Liver (tissue), 9 donors: ENCODE data around the gene RYR3. TPM values are rescaled to one million over a fixed set of nuclear protein-coding genes. Genes with fewer than 3 reads are reported as not detected.

Source experiments
- DNase-seq: peaks from one replicate; pipeline ENCODE4 v3.0.0-alpha.2; 2017; ENCODE audit warnings: low spot score
- H3K27ac ChIP-seq, 2 donors: one replicate each; pipeline ENCODE4 v1.7.0; 2013; ENCODE audit warnings: inconsistent platforms in 2 of 2, low read length in 2 of 2, control low read depth in 1 of 2, low read depth in 1 of 2, mild to moderate bottlenecking in 1 of 2
- H3K27me3 ChIP-seq, 4 donors: one replicate each; pipeline versions ENCODE4 v1.6.1 to v1.7.0; 2013; ENCODE audit warnings: low read length in 3 of 4, inconsistent platforms in 1 of 4, mild to moderate bottlenecking in 1 of 4, moderate library complexity in 1 of 4; ENCODE audit not compliant: control insufficient read depth in 4 of 4, insufficient read depth in 4 of 4
- H3K36me3 ChIP-seq, 4 donors: one replicate each; pipeline versions ENCODE4 v1.6.1 to v1.7.0; 2013; ENCODE audit warnings: low read length in 3 of 4, mild to moderate bottlenecking in 3 of 4, low read depth in 1 of 4, moderate library complexity in 1 of 4; ENCODE audit not compliant: control insufficient read depth in 4 of 4, insufficient read depth in 3 of 4
- H3K4me1 ChIP-seq, 4 donors: one replicate each; pipeline versions ENCODE4 v1.6.1 to v1.7.0; 2013; ENCODE audit warnings: low read length in 3 of 4, mild to moderate bottlenecking in 3 of 4, moderate library complexity in 1 of 4; ENCODE audit not compliant: control insufficient read depth in 4 of 4, insufficient read depth in 4 of 4
- H3K4me3 ChIP-seq, 3 donors: one replicate each; pipeline versions ENCODE4 v1.6.1 to v1.7.0; 2013; ENCODE audit warnings: low read length in 3 of 3, control low read depth in 1 of 3, low read depth in 1 of 3, mild to moderate bottlenecking in 1 of 3
- H3K9ac ChIP-seq, 2 donors: one replicate each; pipeline ENCODE4 v1.7.0; 2013; ENCODE audit warnings: low read length in 2 of 2, mild to moderate bottlenecking in 2 of 2, moderate library complexity in 2 of 2, control low read depth in 1 of 2, low read depth in 1 of 2
- H3K9me3 ChIP-seq, 4 donors: one replicate each; pipeline versions ENCODE4 v1.6.1 to v1.7.0; 2013; ENCODE audit warnings: low read length in 3 of 4; ENCODE audit not compliant: control insufficient read depth in 4 of 4
- CTCF ChIP-seq: fragments of 150-350 bp; IDR thresholded peaks from 2 replicates; pipeline ENCODE4 v1.5.1; 2017; ENCODE audit warnings: improper control_type of control experiment, low read depth, low read length; ENCODE audit not compliant: missing input control
- EGR1 ChIP-seq, 2 donors: IDR thresholded peaks; 2 replicates each; pipeline ENCODE4 v1.6.1; 2016 to 2018; ENCODE audit warnings: antibody characterized with exemption in 2 of 2, low read depth in 2 of 2
- FOXA1 ChIP-seq: IDR thresholded peaks from 2 replicates; pipeline ENCODE4 v1.6.1; 2016; ENCODE audit warnings: antibody characterized with exemption
- FOXA2 ChIP-seq: IDR thresholded peaks from 2 replicates; pipeline ENCODE4 v1.6.1; 2016; ENCODE audit warnings: antibody characterized with exemption
- GABPA ChIP-seq, 2 donors: IDR thresholded peaks in 1 of 2; conservative IDR thresholded peaks in 1 of 2; 2 replicates each; pipeline ENCODE4 v1.6.1; 2016; ENCODE audit warnings: antibody characterized with exemption in 2 of 2, mild to moderate bottlenecking in 1 of 2, moderate library complexity in 1 of 2
- HNF4G ChIP-seq: IDR thresholded peaks from 2 replicates; pipeline ENCODE4 v1.6.1; 2016; ENCODE audit warnings: antibody characterized with exemption
- MAX ChIP-seq: IDR thresholded peaks from 2 replicates; pipeline ENCODE4 v1.6.1; 2016; ENCODE audit warnings: antibody characterized with exemption
- NR2F2 ChIP-seq: IDR thresholded peaks from 2 replicates; pipeline ENCODE4 v1.6.1; 2016; ENCODE audit warnings: antibody characterized with exemption
- RAD21 ChIP-seq, 2 donors: IDR thresholded peaks; 2 replicates each; pipeline ENCODE4 v1.6.1; 2016; ENCODE audit warnings: antibody characterized with exemption in 2 of 2, mild to moderate bottlenecking in 2 of 2
- REST ChIP-seq: IDR thresholded peaks from 2 replicates; pipeline ENCODE4 v1.6.1; 2016; ENCODE audit warnings: antibody characterized with exemption, mild to moderate bottlenecking
- RXRA ChIP-seq, 2 donors: IDR thresholded peaks; 2 replicates each; pipeline ENCODE4 v1.6.1; 2017 to 2018; ENCODE audit warnings: antibody characterized with exemption in 2 of 2, mild to moderate bottlenecking in 1 of 2
- SP1 ChIP-seq: IDR thresholded peaks from 2 replicates; pipeline ENCODE4 v1.6.1; 2018; ENCODE audit warnings: antibody characterized with exemption, mild to moderate bottlenecking
- TAF1 ChIP-seq: conservative IDR thresholded peaks from 2 replicates; pipeline ENCODE4 v1.6.1; 2016; ENCODE audit warnings: antibody characterized with exemption, mild to moderate bottlenecking
- YY1 ChIP-seq: IDR thresholded peaks from 2 replicates; pipeline ENCODE4 v1.6.1; 2016; ENCODE audit warnings: antibody characterized with exemption, mild to moderate bottlenecking
- ZBTB33 ChIP-seq: IDR thresholded peaks from 2 replicates; pipeline ENCODE4 v1.6.1; 2016; ENCODE audit warnings: antibody characterized with exemption
- WGBS: extraction: QIAGEN DNeasy Blood & Tissue Kit; methylation state at CpG from one replicate; pipeline ENCODE4 v1.1.7; 2013; 5-methylcytosine and 5-hydroxymethylcytosine counted together
- polyA plus RNA-seq, 2 donors: library from polyadenylated mRNA; stranded (reverse) in 1 of 2; unstranded in 1 of 2; fragments of 200-250 nt in 1 of 2; fragments of >200 nt in 1 of 2; fragmentation: Nextera tagmentation in 1 of 2; extraction: Ambion mirVana in 1 of 2; gene quantifications; one replicate each; pipeline versions ENCODE4 v1.2.1 to v1.2.3, GENCODE V29; 2013 to 2015
- total RNA-seq, 2 donors: library from RNA; depleted of rRNA; stranded (reverse); fragments of >200 nt; gene quantifications; one replicate each; pipeline ENCODE4 v1.2.3, GENCODE V29; 2014
- TF ChIP-seq, protein P1 (sequence below): IDR thresholded peaks from 2 replicates; pipeline ENCODE4 v1.6.1; 2016; ENCODE audit warnings: antibody characterized with exemption
- donor health status: healthy.
- donor health status: healthy.
- donor health status: healthy.
- donor health status: healthy.
- donor health status: healthy.

Gene RYR3
- total and polyA plus RNA-seq, 4 donors = 0.01 to 1.1 (median 0.22) TPM

DNA sequence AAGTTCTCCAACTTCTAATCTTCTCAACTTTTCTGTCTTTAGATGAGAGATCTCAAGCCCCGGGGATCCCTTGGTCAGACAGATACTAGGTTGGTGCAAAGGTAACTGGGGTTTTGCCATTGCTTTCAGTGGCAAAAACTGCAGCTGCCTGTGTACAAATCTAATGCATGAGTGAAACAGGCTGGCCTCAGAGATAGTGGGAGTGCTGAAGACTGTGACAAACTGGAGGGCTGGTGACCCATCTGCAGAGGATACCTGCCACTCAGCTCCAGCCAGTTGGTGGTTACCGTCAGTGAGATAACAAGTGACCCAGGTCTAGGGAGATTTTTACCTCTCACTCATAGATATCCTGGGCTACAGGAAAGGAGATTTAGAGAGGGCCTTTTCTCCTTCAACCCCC, 85.7 kb downstream of the RYR3 start:
- H3K4me3 ChIP-seq = no peak overlapping the region
- no peak overlapping the region for H3K9ac ChIP-seq
- no peaks in the 10 kb centered on the region for H3K4me1 ChIP-seq
- WGBS = 83% methylated on average over 2 of the region's 2 CpGs
- peaks cover 0 to 13% (median 0%) of the 10 kb centered on the region in 4 donors for H3K27me3 ChIP-seq
- TF ChIP-seq YY1 (no peak), TAF1 (no peak), RAD21 (IDR thresholded peaks at IDR 0.05) (no peak), NR2F2 (no peak), GABPA (IDR thresholded peaks at IDR 0.05 in 1 of 2, conservative IDR thresholded peaks at IDR 0.05 in 1 of 2) (no peak), FOXA1 (no peak), REST (no peak), FOXA2 (no peak), MAX (no peak)
- TF ChIP-seq, protein P1, sequence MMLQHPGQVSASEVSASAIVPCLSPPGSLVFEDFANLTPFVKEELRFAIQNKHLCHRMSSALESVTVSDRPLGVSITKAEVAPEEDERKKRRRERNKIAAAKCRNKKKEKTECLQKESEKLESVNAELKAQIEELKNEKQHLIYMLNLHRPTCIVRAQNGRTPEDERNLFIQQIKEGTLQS = no peak
- H3K27ac ChIP-seq = no peak overlapping the region
- no peaks in the 10 kb centered on the region for H3K36me3 ChIP-seq
- no peak for DNase-seq
- H3K9me3 ChIP-seq = no peaks in the 10 kb centered on the region

GRCh38 chr15:33398555-33398954, 87.8 kb downstream of the RYR3 start:
- H3K4me1 ChIP-seq = no peaks in the 10 kb centered on the region
- H3K36me3 ChIP-seq = no peaks in the 10 kb centered on the region
- DNase-seq = no peak
- no peak overlapping the region for H3K27ac ChIP-seq
- H3K9ac ChIP-seq = no peak overlapping the region
- no peak overlapping the region for H3K4me3 ChIP-seq
- peaks cover 0 to 13% (median 0%) of the 10 kb centered on the region in 4 donors for H3K27me3 ChIP-seq
- TF ChIP-seq RAD21 (IDR thresholded peaks at IDR 0.05) (no peak), GABPA (IDR thresholded peaks at IDR 0.05 in 1 of 2, conservative IDR thresholded peaks at IDR 0.05 in 1 of 2) (no peak), FOXA2 (no peak), TAF1 (no peak)
- H3K9me3 ChIP-seq = no peaks in the 10 kb centered on the region
- WGBS = 85% methylated on average over 10 of the region's 10 CpGs

DNA sequence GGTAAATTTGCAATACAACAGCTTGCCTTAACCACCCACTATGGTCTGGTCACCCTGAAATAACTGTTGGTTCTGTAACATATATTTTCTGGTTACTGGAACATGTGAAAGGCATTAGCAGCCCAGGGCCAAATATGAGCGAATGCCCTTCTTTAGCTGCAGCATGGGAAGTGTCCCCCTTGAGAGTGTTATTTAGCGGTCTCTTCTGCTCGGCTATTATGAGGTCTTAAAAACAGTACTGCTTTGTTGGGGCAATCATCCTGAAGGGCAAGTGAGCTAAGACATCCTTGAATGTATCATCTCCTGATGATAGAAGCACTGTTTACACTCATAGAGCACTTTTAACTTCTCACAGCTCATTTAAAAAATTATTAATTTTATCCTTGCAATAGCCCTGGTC, 90.2 kb downstream of the RYR3 start:
- H3K27me3 ChIP-seq = peaks cover 0 to 14% (median 0%) of the 10 kb centered on the region in 4 donors
- no peaks in the 10 kb centered on the region for H3K9me3 ChIP-seq
- no peak overlapping the region for H3K4me3 ChIP-seq
- no peaks in the 10 kb centered on the region for H3K4me1 ChIP-seq
- no peaks in the 10 kb centered on the region for H3K36me3 ChIP-seq
- H3K27ac ChIP-seq = no peak overlapping the region
- DNase-seq = no peak
- H3K9ac ChIP-seq = no peak overlapping the region
- 84% methylated on average over 3 of the region's 3 CpGs for WGBS
- TF ChIP-seq RXRA (IDR thresholded peaks at IDR 0.05) (no peak), FOXA2 (no peak), EGR1 (IDR thresholded peaks at IDR 0.05; ENCODE audit: low read depth in 2 of 2) (no peak), GABPA (IDR thresholded peaks at IDR 0.05 in 1 of 2, conservative IDR thresholded peaks at IDR 0.05 in 1 of 2) (no peak), REST (no peak), HNF4G (no peak), SP1 (no peak), ZBTB33 (no peak), TAF1 (no peak), CTCF (no peak)
- TF ChIP-seq, protein P1 = no peak
